DMS114 treated with DMSO at 0.1 percent for 48 hours (cell line): Measurements from ENCODE around the gene TENM4.

ENCODE experiments used
- DNase-seq: peaks from one replicate; lab custom pipeline; 2025; ENCODE audit not compliant: unreplicated experiment; lab: John Stamatoyannopoulos, UW

The TENM4 gene

GRCh38 chr11:79090191-79090705 is 350.6 kb downstream of the TENM4 start:
- DNase-seq: no peak

GRCh38 chr11:79089601-79090000 is 351.2 kb downstream of the TENM4 start:
- no peak for DNase-seq

DNA sequence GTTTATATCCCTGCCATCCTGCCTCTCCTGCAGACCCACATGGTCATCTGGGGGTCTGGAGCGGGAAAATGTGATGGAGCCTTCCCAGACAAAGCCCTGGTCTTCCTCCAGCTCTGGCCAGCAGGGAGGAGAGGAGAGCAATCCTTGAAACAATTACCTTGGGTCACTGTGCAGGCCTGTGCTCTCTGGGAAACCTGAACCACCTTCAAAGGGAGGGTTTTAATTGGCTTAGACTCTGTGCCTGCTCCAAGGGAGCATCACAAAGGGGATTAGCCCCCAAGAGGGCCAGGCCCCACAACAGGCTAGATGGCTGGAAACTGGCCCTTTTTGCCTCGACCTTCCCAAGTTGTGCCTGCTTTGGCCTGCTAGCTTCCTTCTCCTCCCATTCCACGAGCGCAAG is 351.9 kb downstream of the TENM4 start:
- DNase-seq: no peak

- DNase-seq: no peak
These were observed 352.9 kb downstream of the TENM4 start for GRCh38 chr11:79087961-79088318.

DNA sequence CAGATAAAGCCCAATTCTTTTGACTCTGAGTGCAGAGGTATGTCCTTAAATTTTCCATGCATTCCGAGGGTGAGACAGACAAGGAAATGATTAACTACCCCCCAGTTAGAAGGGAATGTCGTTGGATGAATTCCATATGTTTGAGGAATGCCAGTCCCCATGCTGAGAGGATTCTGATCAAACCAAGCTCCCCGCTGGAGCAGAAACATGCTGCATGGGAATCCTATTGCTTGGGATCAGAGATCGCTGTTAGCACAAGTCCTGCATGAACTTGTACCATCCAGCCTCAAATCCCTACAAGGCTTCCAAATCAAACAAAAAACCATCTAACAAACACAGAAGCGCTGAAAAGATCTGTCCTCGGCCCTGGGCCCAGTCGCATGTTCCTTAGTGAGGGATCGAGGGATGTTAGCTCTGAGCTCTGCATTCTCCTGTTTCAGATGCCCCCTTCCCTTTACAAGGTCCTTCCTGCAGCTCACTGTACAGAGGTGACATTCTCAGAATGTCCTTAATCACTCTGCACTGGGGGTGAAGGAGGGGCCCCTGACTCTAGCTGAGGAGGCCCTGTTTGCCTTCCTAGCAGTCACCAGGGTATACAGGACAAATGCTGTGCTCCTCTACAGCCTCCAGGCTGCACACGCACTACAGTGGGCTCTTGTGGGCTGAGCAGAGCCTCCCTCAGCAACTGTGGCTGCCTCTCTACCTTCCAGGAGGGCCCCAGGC is 353.4 kb downstream of the TENM4 start:
- no peak for DNase-seq

- DNase-seq: no peak
These were observed 354.8 kb downstream of the TENM4 start for GRCh38 chr11:79086056-79086455.

- DNase-seq: no peak
These were observed 356.4 kb downstream of the TENM4 start for GRCh38 chr11:79084382-79084781.

- DNase-seq: no peak
These were observed 357.5 kb downstream of the TENM4 start for GRCh38 chr11:79083352-79083751.

DNA sequence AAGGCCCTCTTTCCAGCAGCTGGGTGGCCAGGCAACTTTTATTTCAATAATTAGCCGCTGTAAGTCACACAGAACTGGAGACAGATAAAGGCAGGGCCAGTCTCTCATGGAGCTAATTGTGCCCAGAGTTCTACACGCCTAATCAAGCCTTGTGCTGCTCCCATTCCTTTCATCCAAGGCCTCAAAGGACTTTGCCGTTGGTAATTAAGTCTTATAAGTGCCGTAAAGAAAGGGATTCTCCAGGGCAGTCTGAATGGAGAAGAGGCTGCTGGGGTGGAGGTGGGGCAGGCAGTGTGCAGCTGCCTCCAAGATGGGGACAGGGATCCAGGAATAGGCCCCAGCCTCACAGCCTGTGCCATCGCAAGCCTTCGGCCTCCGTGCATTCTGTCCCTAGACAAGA is 357.9 kb downstream of the TENM4 start:
- DNase-seq: no peak

DNA sequence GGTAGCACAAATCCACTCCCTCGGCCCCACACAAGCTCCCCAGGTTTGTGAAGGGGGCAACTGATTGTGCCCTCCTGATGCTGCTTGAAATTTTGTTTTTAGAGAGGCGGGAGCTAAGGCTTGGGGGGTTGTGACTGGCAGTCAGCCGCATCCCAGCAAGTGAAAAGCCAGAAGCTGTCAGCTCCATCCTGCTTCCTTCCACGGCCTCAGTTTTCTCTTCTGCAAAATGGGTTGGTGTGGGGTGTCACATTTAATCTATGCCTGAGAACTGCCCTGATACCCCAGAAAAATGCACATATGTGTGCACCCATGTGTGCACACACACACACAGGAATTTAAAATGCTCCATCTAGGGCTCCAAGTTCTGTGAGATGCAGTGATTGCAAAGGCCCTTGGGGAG is 358.6 kb downstream of the TENM4 start:
- DNase-seq: no peak

- DNase-seq: no peak
These were observed 359.3 kb downstream of the TENM4 start for GRCh38 chr11:79081471-79082031.

GRCh38 chr11:79080551-79080950 is 360.3 kb downstream of the TENM4 start:
- no peak for DNase-seq

GRCh38 chr11:79078999-79079398 is 361.8 kb downstream of the TENM4 start:
- DNase-seq: no peak

- no peak for DNase-seq
These were observed 362.4 kb downstream of the TENM4 start for GRCh38 chr11:79078456-79078855.

DNA sequence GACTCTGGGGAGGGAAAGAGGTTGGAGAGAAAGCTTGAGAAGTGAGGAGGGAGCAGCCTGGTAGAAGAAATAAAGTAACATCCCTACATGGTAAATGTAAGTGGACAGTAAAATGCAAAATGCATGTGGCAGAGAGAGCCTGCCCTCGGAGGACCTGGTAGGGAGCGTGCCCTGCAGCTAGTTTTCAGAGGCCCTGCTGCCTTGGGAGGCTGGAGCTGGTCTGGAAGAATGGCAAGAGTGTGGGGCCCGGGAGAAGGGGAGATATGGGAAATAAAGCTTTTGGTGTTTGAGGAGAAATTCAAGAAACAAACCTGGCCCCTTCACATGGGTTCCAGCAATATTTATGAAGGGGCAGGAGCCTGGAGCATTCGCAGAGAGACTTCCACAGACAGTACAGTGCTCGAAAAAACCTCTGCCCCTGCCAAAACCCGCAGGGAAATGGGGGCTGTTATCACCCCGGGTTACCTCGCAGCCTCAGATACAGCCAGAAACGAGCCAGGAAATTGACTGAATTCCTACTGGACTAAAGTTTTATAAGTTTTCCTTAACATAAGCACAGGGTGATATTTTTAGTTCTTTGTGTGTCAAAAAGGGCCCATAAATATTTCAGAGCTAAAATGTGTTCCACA is 363.0 kb downstream of the TENM4 start:
- DNase-seq: no peak

DNA sequence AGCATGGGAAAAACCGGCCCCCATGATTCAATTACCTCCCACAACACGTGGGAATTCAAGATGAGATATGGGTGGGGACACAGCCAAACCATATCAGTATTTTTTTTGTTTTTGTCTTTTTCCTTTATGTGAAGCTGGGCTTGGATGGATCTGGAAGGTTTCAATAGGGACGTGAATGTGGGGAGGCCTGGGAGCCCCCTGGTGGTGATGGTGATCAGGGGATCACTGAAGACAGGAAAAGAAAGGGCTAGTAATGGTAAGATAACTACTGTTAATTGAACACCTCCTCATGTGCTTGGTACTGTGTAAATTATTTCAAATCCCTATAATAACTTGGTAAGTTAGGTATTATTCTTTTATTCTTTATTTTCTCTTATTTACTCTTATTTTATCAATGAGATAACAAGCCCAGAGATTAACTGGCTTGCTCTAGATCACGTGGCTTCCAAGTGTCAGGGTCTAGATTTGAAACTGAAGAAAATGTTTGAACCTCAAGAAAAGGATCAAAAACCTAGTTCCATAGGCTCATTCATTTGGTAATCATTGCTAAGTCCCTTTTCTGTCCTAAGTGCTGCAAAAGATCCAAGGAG is 364.2 kb downstream of the TENM4 start:
- peak; percentile 1 for DNase-seq

DNA sequence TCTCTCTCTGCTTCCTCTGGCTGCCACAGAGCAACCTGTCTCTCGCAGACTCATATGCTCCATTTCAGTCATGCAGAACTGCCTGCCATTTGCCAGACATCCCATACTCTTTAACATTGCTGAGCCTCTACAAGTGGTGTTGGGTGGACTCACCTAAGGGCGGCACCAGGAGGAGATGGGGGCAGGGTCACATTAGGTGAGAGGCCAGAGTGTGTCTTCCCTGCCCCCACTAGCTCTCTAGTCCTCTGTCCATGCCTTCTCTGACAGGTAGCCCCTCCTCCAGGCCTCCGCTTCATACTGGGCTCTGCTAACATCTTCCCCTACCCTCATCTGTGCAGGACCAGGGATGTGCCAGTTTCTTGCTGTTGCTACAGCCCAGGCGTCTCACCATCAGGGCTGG is 366.3 kb downstream of the TENM4 start:
- no peak for DNase-seq

GRCh38 chr11:79071190-79071589 is 369.6 kb downstream of the TENM4 start:
- no peak for DNase-seq

DNA sequence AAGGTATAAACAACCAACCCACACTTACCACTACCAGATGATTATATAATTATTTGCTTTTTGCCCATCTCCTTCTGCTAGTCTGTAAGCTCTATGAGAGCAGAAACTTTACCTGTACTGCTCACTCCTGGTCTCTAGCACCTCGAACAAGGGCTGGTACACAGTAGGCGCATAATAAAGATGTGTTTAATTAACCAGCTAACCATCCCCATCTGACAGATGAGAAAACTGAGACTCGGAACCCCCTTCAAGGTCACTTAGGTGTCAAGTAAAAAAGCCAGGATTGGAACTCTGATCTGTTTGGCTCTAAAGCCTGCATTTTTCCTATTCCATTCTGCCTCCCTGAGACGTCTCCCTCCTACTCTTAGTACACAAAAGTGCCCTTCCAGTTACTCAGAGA is 370.3 kb downstream of the TENM4 start:
- DNase-seq: no peak

GRCh38 chr11:79069504-79069903 is 371.3 kb downstream of the TENM4 start:
- DNase-seq: no peak

GRCh38 chr11:79068356-79068755 is 372.5 kb downstream of the TENM4 start:
- DNase-seq: no peak

DNA sequence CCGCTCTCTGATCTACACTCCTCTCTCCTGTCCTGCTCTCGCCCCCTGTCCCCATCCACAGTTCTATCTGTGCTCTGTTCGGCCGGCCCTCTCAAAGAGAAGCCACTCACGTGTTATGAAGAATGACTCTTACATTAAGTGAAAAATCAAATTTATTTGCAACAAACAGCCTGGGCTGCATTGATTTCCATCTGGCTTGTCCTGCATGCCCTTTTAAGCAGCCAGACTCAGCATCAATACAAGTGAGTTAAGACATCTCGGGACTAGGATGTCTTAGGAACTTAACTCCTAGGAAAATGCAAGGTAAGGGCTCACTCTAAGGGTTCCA is 373.5 kb downstream of the TENM4 start:
- no peak for DNase-seq
